Activated T-cell treated with anti-CD3 and anti-CD28 coated beads for 1 hour (primary cell): ENCODE data around the gene CXCL6.

Experiments used
- DNase-seq: peaks from one replicate; pipeline ENCODE4 v3.0.0-alpha.2; 2020; ENCODE audit warnings: low read depth

Gene CXCL6

GRCh38 chr4:73868206-73869129 is 32.0 kb downstream of the CXCL6 start:
- no peak for DNase-seq

- DNase-seq, result no peak
Measured at GRCh38 chr4:73869130-73870055, 32.9 kb downstream of the CXCL6 start, which contains the start of gene CXCL1. TSS of gene CXCL1 (plus strand) at chr4:73869393. CDS start at chr4:73869471, 78 bp downstream.

GRCh38 chr4:73870260-73870659 is 33.8 kb downstream of the CXCL6 start:
- DNase-seq, result no peak

GRCh38 chr4:73870768-73871167 is 34.3 kb downstream of the CXCL6 start:
- DNase-seq, result no peak

GRCh38 chr4:73871511-73872310 is 35.2 kb downstream of the CXCL6 start:
- no peak for DNase-seq

GRCh38 chr4:73872316-73873108 is 36.0 kb downstream of the CXCL6 start:
- no peak for DNase-seq

- DNase-seq, result no peak
Measured at GRCh38 chr4:73874386-73874785, 37.9 kb downstream of the CXCL6 start.

- DNase-seq, result no peak
Measured at GRCh38 chr4:73875401-73875800, 38.9 kb downstream of the CXCL6 start.

- no peak for DNase-seq
Measured at GRCh38 chr4:73883306-73883705, 46.8 kb downstream of the CXCL6 start.

- no peak for DNase-seq
Measured at GRCh38 chr4:73885574-73886267, 49.2 kb downstream of the CXCL6 start.
